Esophagus squamous epithelium (tissue), 5 donors: ENCODE measurements around the gene TMOD1. TPM values are rescaled to one million over a fixed set of nuclear protein-coding genes. Genes with fewer than 3 reads are reported as not detected.

ENCODE experiments used
- DNase-seq: peaks from one replicate; lab custom pipeline; 2025; lab: John Stamatoyannopoulos, UW
- H3K27ac ChIP-seq, 4 donors: fragments of 200-600 bp; sonication (generic); one replicate each; pipeline ENCODE4 v1.5.1; 2016 to 2019; ENCODE audit warnings: mild to moderate bottlenecking in 1 of 4
- H3K27me3 ChIP-seq, 4 donors: fragments of 200-600 bp; sonication (generic); 1 replicate in 3 of 4; 2 replicates in 1 of 4; pipeline versions ENCODE4 v1.5.1 to v1.6.0; 2017 to 2021; ENCODE audit warnings: antibody characterized with exemption in 1 of 4
- H3K36me3 ChIP-seq, 3 donors: fragments of 200-600 bp; sonication (generic); one replicate each; pipeline ENCODE4 v1.5.1; 2016 to 2019
- H3K4me1 ChIP-seq, 3 donors: fragments of 200-600 bp; sonication (generic); one replicate each; pipeline ENCODE4 v1.5.1; 2017 to 2019
- H3K4me3 ChIP-seq, 4 donors: fragments of 200-600 bp; sonication (generic); 1 replicate in 3 of 4; 2 replicates in 1 of 4; pipeline ENCODE4 v1.5.1; 2016 to 2019; ENCODE audit warnings: mild to moderate bottlenecking in 2 of 4, moderate library complexity in 1 of 4
- H3K9me3 ChIP-seq, 3 donors: fragments of 200-600 bp; sonication (generic); one replicate each; pipeline ENCODE4 v1.5.1; 2016 to 2019
- CTCF ChIP-seq, 6 experiments: fragments of 450-650 bp in 4 of 6; fragments of 200-600 bp in 2 of 6; sonication (generic) in 2 of 6; IDR thresholded peaks; one replicate each; pipeline ENCODE4 v1.5.1; 2016 to 2019; ENCODE audit warnings: antibody characterized with exemption in 6 of 6, mild to moderate bottlenecking in 4 of 6, moderate library complexity in 4 of 6
- POLR2A ChIP-seq, 4 donors: fragments of 450-650 bp; IDR thresholded peaks; one replicate each; pipeline ENCODE4 v1.6.1; 2017; ENCODE audit warnings: antibody characterized with exemption in 4 of 4, mild to moderate bottlenecking in 4 of 4, moderate library complexity in 3 of 4
- WGBS, 2 donors: methylation state at CpG; one replicate each; pipeline ENCODE4 v1.1.5; 2018; 5-methylcytosine and 5-hydroxymethylcytosine counted together
- intact Hi-C: fragments of 100-400 bp; cut with DNase I; formaldehyde crosslinking; loops from one replicate; pipeline ENCODE4 v1.15.0; 2022
- total RNA-seq, 4 donors: library from RNA; depleted of rRNA; stranded (reverse); fragments of >200 nt; gene quantifications; one replicate each; pipeline ENCODE4 v1.1.0, GENCODE V29; 2016
- donor health status: DM: yes; HTN: yes; CAD: no.

TMOD1 gene
- total RNA-seq, 4 donors from 2014 or later: 0.15 to 13.4 (median 2.4) TPM

GRCh38 chr9:97511655-97512427 lies 10.4 kb downstream of the TMOD1 start:
- Histone ChIP-seq H3K27ac (no peak overlapping the region), H3K4me3 (no peak overlapping the region), H3K4me1 (peaks cover 0 to 15% (median 11%) of the 10 kb centered on the region in 3 donors)

DNA sequence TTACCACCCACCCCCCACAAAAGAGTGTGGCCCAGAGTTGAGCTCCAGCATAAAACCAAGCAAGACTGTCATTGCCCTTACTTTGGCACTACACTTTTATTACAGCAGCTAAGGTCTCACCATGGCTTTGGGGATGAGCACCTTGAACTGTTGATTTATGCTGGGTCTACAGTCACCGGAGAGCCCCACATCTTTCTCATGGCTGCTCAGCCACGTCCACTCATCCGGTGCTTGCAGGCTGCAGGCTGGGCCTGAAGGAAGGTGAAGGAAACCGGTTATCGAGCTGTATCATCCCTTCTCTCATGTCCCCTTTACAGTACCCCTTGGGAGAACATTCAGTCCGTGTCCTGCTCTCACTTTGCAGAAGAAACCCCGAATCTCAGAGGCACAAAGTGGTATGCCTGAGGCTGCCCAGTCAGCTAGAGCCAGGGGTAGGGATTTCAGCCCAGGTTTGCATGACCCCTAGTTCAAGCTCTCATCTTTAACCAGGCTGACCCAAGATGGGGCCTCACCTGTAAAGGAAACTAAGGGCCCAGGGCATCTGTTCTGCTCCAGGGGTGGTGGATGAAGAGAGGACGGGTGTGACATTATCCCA lies 11.6 kb downstream of the TMOD1 start:
- H3K4me1 ChIP-seq: peaks cover 0 to 27% (median 13%) of the 10 kb centered on the region in 3 donors
- no peak for TF ChIP-seq CTCF (IDR thresholded peaks at IDR 0.05)
- TF ChIP-seq POLR2A (IDR thresholded peaks at IDR 0.05): no peak
- DNase-seq: no peak
- intact Hi-C loops: no loop called here
- WGBS, 2 donors: 78 to 80% methylated on average over 5 to 8 of the region's 8 CpGs
- peaks cover 0 to 29% (median 0%) of the 10 kb centered on the region in 4 donors for H3K27me3 ChIP-seq
- no peak overlapping the region for H3K4me3 ChIP-seq
- no peaks in the 10 kb centered on the region for H3K36me3 ChIP-seq
- H3K27ac ChIP-seq: no peak overlapping the region
- no peaks in the 10 kb centered on the region for H3K9me3 ChIP-seq

More at GRCh38 chr9:97511655-97512427, 10.4 kb downstream of the TMOD1 start:
- intact Hi-C loops: no loop called here
- Histone ChIP-seq H3K27me3 (peaks cover 0 to 27% (median 0%) of the 10 kb centered on the region in 4 donors), H3K36me3 (no peaks in the 10 kb centered on the region), H3K9me3 (no peaks in the 10 kb centered on the region)
- TF ChIP-seq POLR2A (IDR thresholded peaks at IDR 0.05) (no peak), CTCF (IDR thresholded peaks at IDR 0.05) (no peak)
- WGBS, 2 donors: 25 to 65% methylated on average over 3 to 6 of the region's 6 CpGs
- no peak for DNase-seq

- H3K27ac ChIP-seq: no peak overlapping the region
- 64 to 76% methylated on average over 2 to 9 of the region's 9 CpGs for WGBS, 2 donors
- intact Hi-C loops: no loop called here
- no peaks in the 10 kb centered on the region for H3K36me3 ChIP-seq
- DNase-seq: no peak
- peaks cover 0 to 42% (median 20%) of the 10 kb centered on the region in 3 donors for H3K4me1 ChIP-seq
- peaks cover 0 to 37% (median 0%) of the 10 kb centered on the region in 4 donors for H3K27me3 ChIP-seq
- no peaks in the 10 kb centered on the region for H3K9me3 ChIP-seq
- TF ChIP-seq POLR2A (IDR thresholded peaks at IDR 0.05): no peak
- TF ChIP-seq CTCF (IDR thresholded peaks at IDR 0.05): no peak
- no peak overlapping the region for H3K4me3 ChIP-seq
Observed at GRCh38 chr9:97514531-97514930, 13.1 kb downstream of the TMOD1 start.

DNA sequence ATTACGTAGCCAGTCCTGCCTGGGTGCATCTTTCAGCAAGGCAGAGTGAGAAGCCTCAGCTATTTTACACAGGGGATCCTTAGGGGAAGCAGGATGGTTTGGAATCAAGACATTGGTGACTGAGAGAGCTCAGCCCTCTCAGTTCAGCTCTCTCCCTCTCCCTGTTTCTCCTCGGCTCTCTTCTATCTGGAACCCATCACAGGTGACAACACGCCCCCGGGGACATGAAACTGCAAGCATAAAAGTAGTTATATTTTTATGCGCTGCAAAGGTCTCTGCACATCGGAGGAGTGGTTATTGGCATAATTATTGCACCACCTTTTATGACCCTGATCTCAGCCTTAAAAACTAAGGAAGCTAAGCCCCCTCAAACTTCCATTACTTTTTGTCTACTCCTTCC lies 14.2 kb downstream of the TMOD1 start:
- Histone ChIP-seq H3K4me1 (peaks cover 0 to 43% (median 16%) of the 10 kb centered on the region in 3 donors), H3K36me3 (no peaks in the 10 kb centered on the region), H3K27ac (peak overlapping the region in 1 of 4 donors; percentile 7), H3K27me3 (peaks cover 0 to 46% (median 0%) of the 10 kb centered on the region in 4 donors), H3K9me3 (no peaks in the 10 kb centered on the region), H3K4me3 (no peak overlapping the region)
- no peak for TF ChIP-seq CTCF (IDR thresholded peaks at IDR 0.05)
- TF ChIP-seq POLR2A (IDR thresholded peaks at IDR 0.05): no peak
- WGBS, 2 donors: 68 to 72% methylated on average over 6 of the region's 6 CpGs
- intact Hi-C loops: no loop called here
- DNase-seq: no peak

DNA sequence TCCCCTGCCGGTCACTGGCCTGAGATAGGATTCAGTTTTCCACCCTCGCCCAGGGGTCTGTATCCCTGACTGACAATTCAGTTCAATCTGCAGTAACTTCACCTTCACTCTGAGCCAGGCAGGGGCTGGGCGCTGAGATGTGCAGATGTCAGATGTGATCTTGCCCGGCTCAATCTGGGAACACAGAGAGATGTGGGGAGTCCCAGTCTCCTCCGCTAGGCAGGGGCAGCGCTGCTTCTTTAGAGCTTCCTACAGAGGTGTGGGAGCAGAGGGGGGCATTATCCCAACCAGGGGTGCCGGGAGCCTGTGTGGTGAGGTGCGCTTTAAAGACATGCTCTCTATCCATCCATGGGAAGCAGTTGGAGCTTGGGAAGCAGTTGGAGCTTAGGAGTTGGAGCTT lies 14.6 kb downstream of the TMOD1 start:
- H3K4me3 ChIP-seq: no peak overlapping the region
- no peaks in the 10 kb centered on the region for H3K36me3 ChIP-seq
- TF ChIP-seq POLR2A (IDR thresholded peaks at IDR 0.05) (no peak), CTCF (IDR thresholded peaks at IDR 0.05) (no peak)
- intact Hi-C loops: no loop called here
- peaks cover 0 to 47% (median 0%) of the 10 kb centered on the region in 4 donors for H3K27me3 ChIP-seq
- peaks cover 0 to 38% (median 14%) of the 10 kb centered on the region in 3 donors for H3K4me1 ChIP-seq
- WGBS, 2 donors: 80 to 87% methylated on average over 6 to 8 of the region's 8 CpGs
- H3K9me3 ChIP-seq: no peaks in the 10 kb centered on the region
- peak overlapping the region in 2 of 4 donors; percentile 10 to 25 for H3K27ac ChIP-seq
- DNase-seq: no peak
